Left ventricle myocardium inferior (tissue), 1 donor: ENCODE measurements around the gene DELE1. TPM values are rescaled to one million over a fixed set of nuclear protein-coding genes. Genes with fewer than 3 reads are reported as not detected.

Source experiments
- DNase-seq: peaks from one replicate; pipeline ENCODE4 v3.0.0-alpha.2; 2020
- H3K27ac ChIP-seq: fragments of 200-600 bp; replicated peaks from 2 replicates; pipeline ENCODE4 v1.8.0; 2021
- H3K27me3 ChIP-seq: fragments of 200-600 bp; 2 replicates; pipeline ENCODE4 v1.8.0; 2021; ENCODE audit warnings: low read depth
- H3K36me3 ChIP-seq: fragments of 200-600 bp; 2 replicates; pipeline ENCODE4 v1.8.0; 2021
- H3K4me1 ChIP-seq: fragments of 200-600 bp; 2 replicates; pipeline ENCODE4 v1.8.0; 2021
- H3K4me3 ChIP-seq: fragments of 200-600 bp; 2 replicates; pipeline ENCODE4 v1.8.0; 2021; ENCODE audit warnings: mild to moderate bottlenecking, moderate library complexity
- H3K9me3 ChIP-seq: fragments of 200-600 bp; replicated peaks from 2 replicates; pipeline ENCODE4 v1.8.0; 2021
- CTCF ChIP-seq: fragments of 200-600 bp; IDR thresholded peaks from 2 replicates; pipeline ENCODE4 v1.8.0; 2021; ENCODE audit warnings: antibody characterized with exemption, mild to moderate bottlenecking, borderline replicate concordance
- intact Hi-C: fragments of 100-400 bp; cut with micrococcal nuclease; formaldehyde crosslinking; loops from one replicate; pipeline ENCODE4 v1.11.0; 2022
- total RNA-seq: library from RNA; stranded (reverse); fragmentation: NEBNext Ultra II Directional; extraction: Animal tissue kit (Norgen Biotek cat#: 25700); gene quantifications from one replicate; pipeline ENCODE4 v1.2.1, GENCODE V29; 2021
- donor health status: DM: no; HTN: yes; CAD: no; lungs with severe emphysema.

Gene DELE1
- total RNA-seq, 1 donor from 2014 or later, result 125 TPM

- H3K36me3 ChIP-seq, result peaks cover 72% of the 10 kb centered on the region
- H3K4me3 ChIP-seq, result no peak overlapping the region
- TF ChIP-seq CTCF, result no peak
- no peaks in the 10 kb centered on the region for H3K27me3 ChIP-seq
- peaks cover 88% of the 10 kb centered on the region for H3K4me1 ChIP-seq
- H3K9me3 ChIP-seq, result no peaks in the 10 kb centered on the region
- DNase-seq, result no peak
- H3K27ac ChIP-seq, result no peak overlapping the region
- intact Hi-C loops, result no loop called here
Measured at GRCh38 chr5:141973871-141974595, 50.4 kb downstream of the DELE1 start.

GRCh38 chr5:141976176-141976575 is 52.5 kb downstream of the DELE1 start:
- Histone ChIP-seq H3K4me3 (no peak overlapping the region), H3K36me3 (peaks cover 86% of the 10 kb centered on the region), H3K4me1 (peaks cover 66% of the 10 kb centered on the region), H3K27ac (no peak overlapping the region), H3K27me3 (no peaks in the 10 kb centered on the region), H3K9me3 (no peaks in the 10 kb centered on the region)
- DNase-seq, result no peak
- TF ChIP-seq CTCF, result no peak
- intact Hi-C loops, result no loop called here

- Histone ChIP-seq H3K9me3 (no peaks in the 10 kb centered on the region), H3K4me3 (no peak overlapping the region), H3K36me3 (peaks cover 87% of the 10 kb centered on the region), H3K27me3 (no peaks in the 10 kb centered on the region), H3K27ac (peak overlapping the region; percentile 17), H3K4me1 (peaks cover 54% of the 10 kb centered on the region)
- intact Hi-C loops, result no loop called here
- DNase-seq, result no peak
- TF ChIP-seq CTCF, result no peak
Measured at GRCh38 chr5:141978389-141978788, 54.7 kb downstream of the DELE1 start.

- no peak for DNase-seq
- intact Hi-C loops, result no loop called here
- no peaks in the 10 kb centered on the region for H3K9me3 ChIP-seq
- peaks cover 96% of the 10 kb centered on the region for H3K36me3 ChIP-seq
- H3K4me3 ChIP-seq, result no peak overlapping the region
- H3K27ac ChIP-seq, result no peak overlapping the region
- H3K27me3 ChIP-seq, result no peaks in the 10 kb centered on the region
- peaks cover 12% of the 10 kb centered on the region for H3K4me1 ChIP-seq
- TF ChIP-seq CTCF, result no peak
Measured at GRCh38 chr5:141982626-141983025, 59.0 kb downstream of the DELE1 start.

- DNase-seq, result no peak
- H3K36me3 ChIP-seq, result peaks cover 100% of the 10 kb centered on the region
- intact Hi-C loops, result no loop called here
- no peaks in the 10 kb centered on the region for H3K27me3 ChIP-seq
- H3K4me3 ChIP-seq, result no peak overlapping the region
- H3K9me3 ChIP-seq, result no peaks in the 10 kb centered on the region
- H3K27ac ChIP-seq, result no peak overlapping the region
- TF ChIP-seq CTCF, result no peak
- H3K4me1 ChIP-seq, result no peaks in the 10 kb centered on the region
Measured at GRCh38 chr5:141986072-141986471, 62.4 kb downstream of the DELE1 start.
